GM21576 (cell line): ENCODE data around the gene ARL15.
"Not testable (repeated sequence)": the region's sequence is repeated elsewhere in the genome, so short reads cannot be mapped to it uniquely, and the experiment has no call there.

Experiments
- ATAC-seq: cut with Tn5 transposase; IDR thresholded peaks from one replicate; pipeline ENCODE4 v1.9.1; 2021; ENCODE audit warnings: mild to moderate bottlenecking, moderate library complexity; ENCODE audit not compliant: unreplicated experiment

ARL15 gene

GRCh38 chr5:54310433-54311175 is at the start of gene ARL15:
Gene ARL15, minus strand, starts transcription at chr5:54310573.
- peak; percentile 96 for ATAC-seq

DNA sequence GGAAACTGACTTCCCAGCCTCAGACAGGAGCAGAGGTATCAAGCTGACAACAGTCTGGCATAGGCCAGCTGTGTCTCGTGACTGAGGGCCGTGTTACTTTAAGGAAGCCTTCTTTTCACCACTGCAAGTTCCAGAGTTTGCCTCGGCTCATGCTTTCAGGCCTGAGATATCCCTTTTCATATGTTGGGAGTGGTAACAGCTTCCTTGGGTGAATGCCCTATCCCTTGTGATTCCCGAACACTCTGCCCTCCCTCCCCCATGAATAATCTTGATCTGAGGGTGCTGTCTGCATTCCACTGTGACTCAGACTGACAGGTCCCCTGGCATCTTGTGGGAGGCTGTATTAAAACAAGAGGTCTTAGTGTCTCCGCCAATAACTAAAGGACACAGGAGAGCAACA is 49.7 kb upstream of the ARL15 start:
- ATAC-seq, result no peak

DNA sequence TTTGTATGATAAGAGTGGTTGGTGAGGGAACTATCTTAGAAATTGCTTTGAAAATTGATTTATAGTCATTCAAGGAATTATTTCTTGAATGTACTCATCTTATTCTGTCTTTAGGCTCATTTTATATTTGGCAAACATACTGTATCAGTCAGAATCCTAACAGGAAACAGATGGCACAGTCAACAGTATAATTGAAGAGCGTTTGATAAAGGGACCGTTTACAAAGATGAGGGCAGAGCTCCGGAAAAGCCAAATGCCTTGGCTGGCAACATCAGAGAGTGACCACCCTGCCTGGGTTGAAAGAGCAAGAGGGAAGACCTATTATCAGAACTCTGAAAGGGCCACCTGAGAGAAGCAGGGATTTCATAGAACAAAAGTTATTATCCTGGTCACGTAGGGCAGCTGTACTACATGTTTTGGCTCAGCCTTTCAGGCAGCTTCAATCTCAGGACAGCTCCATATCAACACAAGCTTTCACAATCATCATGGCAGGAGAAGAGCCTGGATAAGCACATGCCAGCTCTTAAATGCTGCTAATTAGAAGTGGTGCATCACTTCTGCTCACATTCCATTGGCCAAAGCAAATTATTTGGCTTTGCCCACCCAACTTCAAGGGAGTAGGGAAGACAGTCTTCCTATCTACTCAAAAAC is 47.2 kb upstream of the ARL15 start:
- ATAC-seq, result no peak

DNA sequence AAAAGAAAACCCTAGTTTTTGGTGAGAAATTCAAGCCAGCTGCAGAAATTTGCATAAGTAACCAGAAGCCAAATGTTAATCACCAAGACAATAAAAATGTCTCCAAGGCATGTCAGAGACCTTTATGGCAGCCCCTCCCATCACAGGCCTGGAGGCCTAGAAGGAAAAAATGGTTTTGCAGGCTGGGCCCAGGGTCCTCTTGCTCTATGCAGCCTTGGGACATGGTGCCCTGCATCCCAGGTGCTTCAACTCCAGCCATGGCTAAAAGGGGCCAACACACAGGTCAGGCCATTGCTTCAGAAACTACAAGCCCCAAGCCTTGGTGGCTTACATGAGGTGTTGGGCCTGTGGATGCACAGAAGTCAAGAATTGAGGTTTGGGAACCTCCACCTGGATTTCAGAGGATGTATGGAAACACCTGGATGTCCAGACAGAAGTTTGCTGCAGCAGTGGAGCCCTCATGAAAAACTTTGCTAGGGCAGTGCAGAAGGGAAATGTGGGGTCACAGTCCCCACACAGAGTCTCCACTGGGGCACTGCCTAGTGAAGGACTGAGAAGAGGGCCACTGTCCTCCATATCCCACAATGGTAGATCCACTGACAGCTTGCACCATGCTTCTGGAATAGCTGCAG is 43.7 kb upstream of the ARL15 start:
- ATAC-seq, result not testable (repeated sequence)

- not testable (repeated sequence) for ATAC-seq
Observed at GRCh38 chr5:54352580-54352979, 42.2 kb upstream of the ARL15 start.

GRCh38 chr5:54347221-54347865 is 37.0 kb upstream of the ARL15 start:
- no peak for ATAC-seq

DNA sequence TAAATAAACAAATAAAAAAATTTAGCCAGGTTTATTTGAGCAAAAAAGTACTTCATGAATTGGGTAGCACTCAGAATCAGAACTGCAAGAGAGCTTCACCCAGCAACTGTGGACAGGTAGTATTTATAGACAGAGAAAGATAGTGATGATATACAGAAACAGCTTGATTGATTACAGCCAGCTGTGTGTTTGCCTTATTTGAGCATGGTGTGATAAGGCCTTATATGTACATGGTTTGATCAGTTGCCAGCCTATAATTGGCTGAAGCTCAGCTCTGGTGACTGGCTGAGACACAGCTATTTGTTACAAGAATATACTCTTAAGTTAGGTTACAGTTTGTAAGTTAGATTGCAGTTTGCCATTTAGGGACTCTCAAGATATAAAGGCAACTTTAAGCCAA is 34.3 kb upstream of the ARL15 start:
- ATAC-seq, result no peak

DNA sequence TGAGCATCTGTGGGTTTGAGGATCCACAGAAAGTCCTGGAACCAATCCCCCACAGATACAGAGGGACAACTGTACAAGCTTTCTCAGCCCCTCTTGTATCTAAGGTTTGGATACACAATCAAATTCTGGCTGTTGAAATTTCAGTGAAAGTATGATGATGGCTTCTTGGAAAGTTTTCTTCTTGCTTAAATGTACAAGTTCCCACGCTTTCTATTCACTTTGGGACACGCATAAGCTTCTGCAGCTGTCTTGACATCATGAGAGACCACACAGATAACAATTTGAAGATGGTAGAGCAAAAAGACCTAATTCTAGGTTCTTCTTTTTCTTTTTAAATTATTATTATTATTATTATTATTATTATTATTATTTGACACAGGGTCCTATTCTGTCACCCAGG is 31.6 kb upstream of the ARL15 start:
- ATAC-seq, result no peak

- ATAC-seq, result no peak
Observed at GRCh38 chr5:54337523-54337922, 27.1 kb upstream of the ARL15 start.

GRCh38 chr5:54332720-54333119 is 22.3 kb upstream of the ARL15 start:
- no peak for ATAC-seq

GRCh38 chr5:54329731-54330709 is 19.6 kb upstream of the ARL15 start:
- ATAC-seq, result no peak

GRCh38 chr5:54326662-54327270 is 16.4 kb upstream of the ARL15 start:
- no peak for ATAC-seq

DNA sequence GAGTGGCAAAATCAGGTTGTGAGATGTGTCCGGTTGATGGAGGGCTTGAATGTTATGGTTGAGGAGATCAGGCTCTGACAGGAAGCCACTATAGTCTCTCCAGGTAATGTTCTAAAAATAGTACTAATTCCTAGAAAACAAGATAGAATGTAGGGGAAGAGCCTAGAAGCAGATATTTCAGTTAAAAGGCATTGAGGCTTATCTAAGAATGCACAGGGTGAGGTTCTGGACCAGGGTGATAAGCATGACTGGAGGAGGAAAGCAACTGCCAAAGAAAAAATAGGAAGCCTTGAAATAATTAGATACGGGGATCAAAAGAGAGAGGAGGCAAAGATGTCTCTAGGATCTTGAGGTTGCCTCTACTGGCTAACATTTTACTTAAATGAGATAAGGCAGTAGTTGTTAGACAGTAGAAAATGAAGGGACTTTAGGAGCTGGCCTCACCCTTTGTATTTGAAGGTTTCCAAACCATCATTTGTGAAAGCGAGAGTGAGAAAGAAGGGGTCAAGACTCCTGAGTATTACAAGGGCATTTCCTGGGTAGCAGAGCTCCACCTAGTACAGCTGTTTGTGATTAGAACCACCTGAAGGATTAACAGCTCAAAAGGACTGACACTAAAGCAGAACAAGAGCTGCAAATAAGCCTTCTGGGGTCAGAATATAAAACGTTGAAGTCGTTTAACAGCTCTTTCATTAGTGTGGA is 15.4 kb upstream of the ARL15 start:
- ATAC-seq, result peak; percentile 43

DNA sequence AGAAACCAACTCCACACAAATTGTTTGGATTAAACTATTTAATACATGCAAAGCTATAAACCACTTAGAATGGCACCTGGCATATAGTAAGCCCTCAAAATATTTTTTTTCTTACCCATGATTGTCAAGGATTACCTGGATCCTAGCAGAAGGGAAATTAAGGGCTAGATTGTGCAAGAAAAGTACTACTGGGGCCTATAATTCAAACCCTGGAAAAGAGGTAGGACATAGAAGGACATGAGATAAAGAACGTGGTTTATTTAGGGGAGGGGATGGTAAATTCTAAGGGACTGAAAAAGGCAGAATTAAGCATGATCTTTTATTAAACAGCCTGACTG is 14.9 kb upstream of the ARL15 start:
- ATAC-seq, result no peak

DNA sequence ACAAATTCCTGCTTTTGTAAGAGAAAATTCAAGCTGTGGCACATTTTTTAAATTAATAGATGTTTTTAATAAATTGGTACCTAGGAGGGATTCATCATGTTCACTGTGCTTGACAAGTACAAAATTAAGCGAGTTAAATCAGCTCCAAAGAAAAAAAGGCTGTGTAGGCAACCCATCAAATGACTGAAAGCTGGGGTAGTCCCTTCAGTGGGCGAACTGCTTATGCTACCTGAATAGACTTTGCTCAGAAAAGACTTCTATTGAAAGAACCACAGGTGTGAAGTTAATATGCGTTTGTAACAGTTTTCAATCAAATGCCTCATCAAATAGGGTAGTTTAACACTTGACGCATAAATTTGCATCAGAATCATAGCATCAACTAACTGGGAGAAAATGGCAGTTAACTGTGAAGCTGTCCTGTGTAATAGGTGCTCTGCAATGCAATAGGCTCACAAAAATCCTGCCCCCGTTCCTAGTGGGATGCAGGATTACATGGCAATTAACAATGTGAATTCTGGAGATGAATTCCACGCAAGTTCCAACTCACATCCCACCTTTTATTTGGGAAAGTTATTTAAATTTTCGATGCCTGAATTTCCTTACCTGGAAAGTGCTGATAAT is 14.4 kb upstream of the ARL15 start:
- ATAC-seq, result no peak

DNA sequence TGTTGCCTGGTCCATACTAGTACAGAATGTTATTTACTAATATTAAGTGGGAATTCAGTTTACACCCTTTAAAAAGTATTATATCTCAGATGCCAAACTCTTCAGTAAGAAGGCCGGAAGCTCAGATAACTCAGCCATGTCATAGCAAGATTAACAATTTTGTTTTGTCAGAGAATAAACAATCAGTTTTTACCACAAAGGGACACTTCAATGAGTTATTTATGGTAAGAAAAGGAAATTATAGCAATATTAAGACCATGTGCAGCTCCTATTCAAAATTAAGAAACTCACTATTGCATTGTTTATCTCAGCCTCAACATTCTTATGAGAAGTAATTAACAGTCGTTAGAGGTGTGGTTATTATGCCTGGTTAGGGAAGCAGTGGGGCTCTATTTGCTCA is 13.1 kb upstream of the ARL15 start:
- no peak for ATAC-seq

DNA sequence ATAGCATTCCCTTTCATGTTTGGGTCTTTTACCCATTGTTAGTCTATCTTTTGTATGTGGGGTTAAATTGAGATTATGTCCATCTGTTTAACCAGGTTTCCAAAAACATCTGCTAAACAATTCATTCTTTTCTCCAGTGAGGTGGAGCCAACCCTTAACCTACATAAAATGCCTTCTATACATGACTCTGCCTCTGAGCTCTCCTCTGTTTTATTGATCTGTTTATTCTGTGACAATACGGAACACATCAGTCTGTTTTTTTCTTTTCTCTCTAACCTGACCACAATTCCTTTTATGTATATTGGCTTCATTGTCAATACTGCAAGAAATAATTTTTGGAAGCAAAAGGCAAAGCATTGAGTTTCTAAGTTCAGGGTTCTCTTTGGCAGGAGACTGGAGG is 9.9 kb upstream of the ARL15 start:
- ATAC-seq, result no peak

GRCh38 chr5:54317511-54318260 is 7.3 kb upstream of the ARL15 start:
- ATAC-seq, result no peak
